Caco-2 (cell line): ENCODE results near the gene ALDH1A3. TPM values are rescaled to one million over a fixed set of nuclear protein-coding genes. Genes with fewer than 3 reads are reported as not detected.

Experiments used
- BruUV-seq: library from RNA; stranded (reverse); fragments of 400-500 nt; replicated peaks from 2 replicates; lab custom pipeline; 2021; lab: Mats Ljungman, UMichigan
- CTCF ChIA-PET: fragments of 300-600 bp; sonication (Branson Sonifier 250); formaldehyde crosslinking; loops from one replicate; lab custom pipeline; 2022; ENCODE audit warnings: antibody characterized with exemption; lab: Charles Lee
- POLR2A ChIA-PET: fragments of 300-600 bp; sonication (Branson Sonifier 250); formaldehyde crosslinking; loops from one replicate; lab custom pipeline; 2022; ENCODE audit warnings: antibody characterized with exemption; lab: Charles Lee
- DNase-seq, 2 experiments: peaks; one replicate each; pipeline versions ENCODE4 v3.0.0 to v3.0.0-alpha.2; 2020 to 2022
- H3K27me3 ChIP-seq: replicated peaks from 2 replicates; pipeline ENCODE4 v1.6.0; 2011; ENCODE audit warnings: low read length; ENCODE audit not compliant: control insufficient read depth, insufficient read depth
- H3K36me3 ChIP-seq: 2 replicates; pipeline ENCODE4 v1.5.1; 2011; ENCODE audit warnings: low read length; ENCODE audit not compliant: control insufficient read depth, insufficient read depth
- H3K4me1 ChIP-seq: fragments of 250-450 bp; sonication (Bioruptor Pico); 2 replicates; pipeline ENCODE4 v1.5.1; 2020; ENCODE audit warnings: mild to moderate bottlenecking
- H3K4me3 ChIP-seq: 2 replicates; pipeline ENCODE4 v1.5.1; 2011; ENCODE audit warnings: low read depth, mild to moderate bottlenecking, control low read depth, low read length
- H3K9me3 ChIP-seq: fragments of 250-450 bp; sonication (Bioruptor Pico); 2 replicates; pipeline ENCODE4 v1.5.1; 2020; ENCODE audit warnings: mild to moderate bottlenecking, moderate library complexity
- H3K27ac Mint-ChIP-seq: one replicate; pipeline ENCODE4 v1.8.0; 2022; ENCODE audit warnings: mixed read lengths; ENCODE audit not compliant: unreplicated experiment
- H3K27me3 Mint-ChIP-seq: one replicate; pipeline ENCODE4 v1.8.0; 2022; ENCODE audit warnings: mixed read lengths; ENCODE audit not compliant: insufficient read depth, unreplicated experiment
- H3K36me3 Mint-ChIP-seq: one replicate; pipeline ENCODE4 v1.8.0; 2022; ENCODE audit warnings: mild to moderate bottlenecking, mixed read lengths; ENCODE audit not compliant: insufficient read depth, unreplicated experiment
- H3K4me1 Mint-ChIP-seq: one replicate; pipeline ENCODE4 v1.8.0; 2022; ENCODE audit warnings: low read depth, mixed read lengths; ENCODE audit not compliant: unreplicated experiment
- H3K4me3 Mint-ChIP-seq: one replicate; pipeline ENCODE4 v1.8.0; 2022; ENCODE audit warnings: mild to moderate bottlenecking, moderate library complexity, mixed read lengths; ENCODE audit not compliant: unreplicated experiment
- H3K9me3 Mint-ChIP-seq: one replicate; pipeline ENCODE4 v1.8.0; 2022; ENCODE audit warnings: mixed read lengths; ENCODE audit not compliant: unreplicated experiment
- CTCF ChIP-seq, 2 experiments: fragments of 200-600 bp in 1 of 2; IDR thresholded peaks; 1 replicate in 1 of 2; 2 replicates in 1 of 2; pipeline versions ENCODE4 v1.5.1 to v1.8.0; 2011 to 2022; ENCODE audit warnings: antibody characterized with exemption in 1 of 2, control low read depth in 1 of 2, inconsistent platforms in 1 of 2, low read depth in 1 of 2, low read length in 1 of 2, mild to moderate bottlenecking in 1 of 2, moderate library complexity in 1 of 2; ENCODE audit not compliant: insufficient read depth in 1 of 2, severe bottlenecking in 1 of 2, unreplicated experiment in 1 of 2
- intact Hi-C: fragments of 100-400 bp; cut with micrococcal nuclease; formaldehyde crosslinking; loops from one replicate; pipeline ENCODE4 v1.10.0; 2022; ENCODE audit not compliant: unreplicated experiment
- total RNA-seq: library from RNA; stranded (reverse); gene quantifications from 2 replicates; pipeline ENCODE4 v1.2.3, GENCODE V29; 2022

ALDH1A3 gene
- total RNA-seq, 1 experiment from 2014 or later: 6.6 TPM

- CTCF ChIA-PET: interaction anchor here (1.1 kb wide), 1 partner anchor 9 kb away, joined by 3 read pairs; no protein-coding TSS in a partner anchor
- intact Hi-C loops: no loop called here
- Histone ChIP-seq H3K9me3 (0 out of 2 replicates have a peak, but pooled peaks cover under 1% of the 10 kb centered on the region), H3K4me3 (no peak overlapping the region), H3K4me1 (no peaks in the 10 kb centered on the region), H3K27me3 (no peaks in the 10 kb centered on the region), H3K36me3 (no peaks in the 10 kb centered on the region)
- POLR2A ChIA-PET: no interaction called here
- no peak for TF ChIP-seq CTCF (IDR thresholded peaks at IDR 0.05; ENCODE audit: insufficient read depth in 1 of 2, low read depth in 1 of 2, low read length in 1 of 2, severe bottlenecking in 1 of 2, unreplicated experiment in 1 of 2)
- no TSS peak for BruUV-seq
- Mint-ChIP-seq H3K27me3 (no peaks in the 10 kb centered on the region), H3K4me3 (no peak overlapping the region), H3K9me3 (no peaks in the 10 kb centered on the region), H3K36me3 (peaks cover 5% of the 10 kb centered on the region), H3K27ac (no peak overlapping the region), H3K4me1 (no peaks in the 10 kb centered on the region)
- no peak for DNase-seq
Measured at GRCh38 chr15:100863796-100864267, 15.8 kb upstream of the ALDH1A3 start.

GRCh38 chr15:100866386-100867330, 13.0 kb upstream of the ALDH1A3 start:
- Mint-ChIP-seq H3K27ac (peak overlapping the region; percentile 74), H3K27me3 (no peaks in the 10 kb centered on the region), H3K9me3 (no peaks in the 10 kb centered on the region), H3K4me1 (peaks cover 5% of the 10 kb centered on the region), H3K4me3 (no peak overlapping the region), H3K36me3 (peaks cover 5% of the 10 kb centered on the region)
- H3K27me3 ChIP-seq: no peaks in the 10 kb centered on the region
- DNase-seq: no peak
- no peak for TF ChIP-seq CTCF (IDR thresholded peaks at IDR 0.05; ENCODE audit: insufficient read depth in 1 of 2, low read depth in 1 of 2, low read length in 1 of 2, severe bottlenecking in 1 of 2, unreplicated experiment in 1 of 2)
- ChIA-PET POLR2A (no interaction called here), CTCF (no interaction called here)
- intact Hi-C loops: no loop called here
- H3K4me1 ChIP-seq: 0 out of 2 replicates have a peak, but pooled peaks cover 8% of the 10 kb centered on the region
- no peaks in the 10 kb centered on the region for H3K36me3 ChIP-seq
- no TSS peak for BruUV-seq
- H3K4me3 ChIP-seq: no peak overlapping the region
- peaks cover 7% of the 10 kb centered on the region; the same call in 1 of the 2 replicates for H3K9me3 ChIP-seq

- Histone ChIP-seq H3K9me3 (peaks cover 7% of the 10 kb centered on the region; the same call in 1 of the 2 replicates), H3K4me1 (0 out of 2 replicates have a peak, but pooled peaks cover 8% of the 10 kb centered on the region), H3K36me3 (no peaks in the 10 kb centered on the region), H3K27me3 (no peaks in the 10 kb centered on the region), H3K4me3 (no peak overlapping the region)
- no peaks in the 10 kb centered on the region for H3K9me3 Mint-ChIP-seq
- CTCF ChIA-PET: no interaction called here
- no peak for TF ChIP-seq CTCF (IDR thresholded peaks at IDR 0.05; ENCODE audit: insufficient read depth in 1 of 2, low read depth in 1 of 2, low read length in 1 of 2, severe bottlenecking in 1 of 2, unreplicated experiment in 1 of 2)
- no TSS peak for BruUV-seq
- H3K4me3 Mint-ChIP-seq: no peak overlapping the region
- POLR2A ChIA-PET: no interaction called here
- no peak overlapping the region for H3K27ac Mint-ChIP-seq
- no peaks in the 10 kb centered on the region for H3K27me3 Mint-ChIP-seq
- DNase-seq: no peak
- intact Hi-C loops: no loop called here
- H3K4me1 Mint-ChIP-seq: peaks cover 5% of the 10 kb centered on the region
- H3K36me3 Mint-ChIP-seq: peaks cover 5% of the 10 kb centered on the region
Measured at GRCh38 chr15:100867433-100867832, 12.2 kb upstream of the ALDH1A3 start.
